Fibroblast of upper back skin (primary cell): ENCODE measurements around the gene SEMA3F.
A peak's percentile ranks its signal among the peaks of the same experiment; 100 is the strongest.

Experiments
- DNase-seq: peaks from one replicate; pipeline ENCODE4 v3.0.0-alpha.2; 2013

The SEMA3F gene

GRCh38 chr3:50171540-50172301 is 16.6 kb downstream of the SEMA3F start:
- DNase-seq, result no peak

- DNase-seq, result no peak
Measured at GRCh38 chr3:50172626-50173220, 17.6 kb downstream of the SEMA3F start.

GRCh38 chr3:50173685-50174516 is 18.8 kb downstream of the SEMA3F start:
- no peak for DNase-seq

- DNase-seq, result no peak
Measured at GRCh38 chr3:50174517-50174895, 19.4 kb downstream of the SEMA3F start.

GRCh38 chr3:50174947-50175524 is 19.9 kb downstream of the SEMA3F start:
- DNase-seq, result no peak

- no peak for DNase-seq
Measured at GRCh38 chr3:50177346-50177745, 22.2 kb downstream of the SEMA3F start.

GRCh38 chr3:50179710-50180109 is 24.6 kb downstream of the SEMA3F start:
- no peak for DNase-seq

- no peak for DNase-seq
Measured at GRCh38 chr3:50181985-50182384, 26.9 kb downstream of the SEMA3F start.

GRCh38 chr3:50182533-50183099 is 27.5 kb downstream of the SEMA3F start:
- no peak for DNase-seq

GRCh38 chr3:50183755-50184154 is 28.6 kb downstream of the SEMA3F start:
- DNase-seq, result no peak

- no peak for DNase-seq
Measured at GRCh38 chr3:50184242-50184978, 29.3 kb downstream of the SEMA3F start.

- DNase-seq, result no peak
Measured at GRCh38 chr3:50185230-50185629, 30.1 kb downstream of the SEMA3F start.

- DNase-seq, result no peak
Measured at GRCh38 chr3:50186096-50186495, 31.0 kb downstream of the SEMA3F start.

- DNase-seq, result no peak
Measured at GRCh38 chr3:50187750-50188149, 32.6 kb downstream of the SEMA3F start.

- peak; percentile 82 for DNase-seq
Measured at GRCh38 chr3:50189274-50189673, 34.1 kb downstream of the SEMA3F start.

GRCh38 chr3:50189989-50190388 is 34.9 kb downstream of the SEMA3F start:
- DNase-seq, result no peak

- DNase-seq, result no peak
Measured at GRCh38 chr3:50190936-50191660, 36.0 kb downstream of the SEMA3F start, which contains the start of gene GNAT1. Gene GNAT1, plus strand, starts transcription at chr3:50191610. Its CDS starts 116 bp downstream, at chr3:50191726.

- DNase-seq, result no peak
Measured at GRCh38 chr3:50192124-50192523, 37.0 kb downstream of the SEMA3F start.

- peak; percentile 49 for DNase-seq
Measured at GRCh38 chr3:50192689-50193141, 37.6 kb downstream of the SEMA3F start.

- no peak for DNase-seq
Measured at GRCh38 chr3:50193286-50193685, 38.2 kb downstream of the SEMA3F start.

- no peak for DNase-seq
Measured at GRCh38 chr3:50193746-50194127, 38.6 kb downstream of the SEMA3F start.
